HG02623 (cell line): ENCODE measurements around the gene CFDP1.

Experiments
- ATAC-seq: cut with Tn5 transposase; IDR thresholded peaks from one replicate; pipeline ENCODE4 v1.9.1; 2021; ENCODE audit warnings: moderate library complexity; ENCODE audit not compliant: unreplicated experiment

Gene CFDP1

GRCh38 chr16:75415169-75415905 is 18.0 kb downstream of the CFDP1 start:
- ATAC-seq: no peak

DNA sequence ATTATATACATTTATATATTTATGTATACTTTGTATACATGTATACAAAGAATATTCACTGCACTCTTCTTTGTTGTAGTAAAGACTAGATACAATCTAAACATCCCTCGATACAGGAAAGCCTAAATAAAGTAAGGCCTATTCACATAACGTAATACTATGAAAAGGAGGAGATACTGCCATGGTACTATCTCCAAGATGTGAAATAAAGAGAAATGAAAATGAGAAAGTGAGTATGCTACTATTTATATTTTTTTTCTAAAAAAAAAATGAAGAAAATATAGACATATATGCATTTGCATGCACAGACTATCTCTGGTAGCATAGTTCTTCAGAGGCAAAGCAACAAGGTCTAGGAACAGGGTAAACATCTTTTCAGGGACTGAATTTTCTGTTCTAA is 19.4 kb downstream of the CFDP1 start:
- ATAC-seq: no peak

DNA sequence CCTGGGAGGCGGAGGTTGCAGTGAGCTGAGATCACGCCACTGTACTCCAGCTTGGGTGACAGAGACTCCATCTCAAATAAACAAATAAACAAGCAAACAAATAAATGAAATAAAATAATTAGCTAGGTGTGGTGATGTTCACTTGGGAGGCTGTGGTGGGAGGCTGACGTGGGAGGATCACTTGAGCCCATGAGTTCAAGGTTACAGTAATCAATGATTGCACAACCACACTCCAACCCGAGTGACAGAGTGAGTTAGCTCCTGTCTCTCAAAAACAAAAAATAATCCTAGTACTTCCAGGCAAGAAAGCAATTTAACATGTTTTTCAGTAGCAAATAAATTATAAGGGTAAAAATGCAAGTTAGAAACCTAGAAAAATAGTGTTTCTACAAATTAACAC is 26.4 kb downstream of the CFDP1 start:
- ATAC-seq: no peak

- no peak for ATAC-seq
Measured at GRCh38 chr16:75402821-75403475, 30.4 kb downstream of the CFDP1 start.

DNA sequence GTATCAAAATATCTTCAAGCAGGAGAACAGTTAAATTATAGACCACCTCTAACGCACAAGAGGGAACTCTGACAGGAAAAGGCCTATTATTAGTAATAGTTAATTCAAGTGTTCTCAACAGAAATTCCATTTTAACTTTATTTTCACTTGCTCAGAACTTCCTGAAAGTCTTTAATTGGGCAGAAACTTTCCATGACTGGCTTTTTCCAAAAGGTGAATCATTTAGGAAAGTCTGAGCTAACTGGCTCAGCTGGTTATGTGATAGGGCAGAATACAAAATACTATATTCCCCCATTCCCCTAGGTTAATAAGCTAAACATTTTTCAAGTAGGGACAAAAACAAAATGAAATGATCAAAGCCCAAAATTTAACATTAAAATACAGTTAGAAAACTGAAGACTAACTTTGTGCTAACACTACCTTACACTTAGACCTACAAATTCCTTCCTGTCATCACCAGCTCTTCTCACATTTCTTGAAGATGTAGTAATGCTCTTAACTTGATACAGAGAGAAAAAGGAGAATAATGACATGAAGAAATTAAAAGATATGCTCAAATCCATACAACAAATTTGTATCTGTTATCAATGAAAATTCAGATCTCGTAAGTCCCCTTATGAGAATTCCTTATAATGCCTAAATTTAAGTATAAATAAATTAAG is 31.0 kb downstream of the CFDP1 start:
- ATAC-seq: no peak

DNA sequence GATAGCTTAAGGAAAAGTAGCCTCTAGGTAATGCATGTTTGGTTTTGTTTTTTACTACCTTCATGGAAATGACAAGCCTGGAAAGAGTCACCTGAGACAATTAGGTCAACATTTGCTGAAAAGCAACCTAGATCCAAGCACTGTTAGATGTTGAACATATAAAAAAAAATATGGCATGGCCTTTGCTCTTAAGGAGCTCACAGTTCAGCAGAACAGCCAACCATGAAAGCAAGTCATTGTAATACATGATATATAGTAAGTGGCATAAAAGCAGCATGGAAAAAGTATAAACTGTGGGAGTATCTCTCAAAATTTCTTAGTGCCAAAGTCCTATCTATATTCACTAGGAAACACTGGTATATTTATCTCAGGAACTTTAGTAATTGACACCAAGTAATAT is 31.6 kb downstream of the CFDP1 start:
- ATAC-seq: no peak

GRCh38 chr16:75398333-75398732 is 35.0 kb downstream of the CFDP1 start:
- ATAC-seq: no peak

- no peak for ATAC-seq
Measured at GRCh38 chr16:75394941-75395340, 38.4 kb downstream of the CFDP1 start.

DNA sequence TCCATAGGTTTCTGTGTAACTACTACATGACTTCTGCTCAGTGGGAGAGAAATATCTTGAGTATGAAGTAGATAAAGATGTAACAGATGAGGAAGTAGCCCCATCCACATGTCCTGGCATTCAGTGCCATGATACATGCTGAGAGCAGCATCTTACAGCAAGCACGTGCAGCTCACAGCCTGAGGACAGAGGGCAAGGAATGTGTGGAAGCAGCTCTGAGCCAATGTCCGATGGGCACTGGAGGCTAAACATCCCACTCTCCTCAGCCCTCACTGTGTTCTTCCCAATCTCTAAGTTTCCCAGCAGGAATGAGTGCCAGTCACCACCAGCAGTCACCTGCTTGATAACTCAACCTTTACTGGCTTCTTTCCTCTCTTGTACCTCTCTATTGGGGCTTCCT is 40.4 kb downstream of the CFDP1 start:
- ATAC-seq: no peak

DNA sequence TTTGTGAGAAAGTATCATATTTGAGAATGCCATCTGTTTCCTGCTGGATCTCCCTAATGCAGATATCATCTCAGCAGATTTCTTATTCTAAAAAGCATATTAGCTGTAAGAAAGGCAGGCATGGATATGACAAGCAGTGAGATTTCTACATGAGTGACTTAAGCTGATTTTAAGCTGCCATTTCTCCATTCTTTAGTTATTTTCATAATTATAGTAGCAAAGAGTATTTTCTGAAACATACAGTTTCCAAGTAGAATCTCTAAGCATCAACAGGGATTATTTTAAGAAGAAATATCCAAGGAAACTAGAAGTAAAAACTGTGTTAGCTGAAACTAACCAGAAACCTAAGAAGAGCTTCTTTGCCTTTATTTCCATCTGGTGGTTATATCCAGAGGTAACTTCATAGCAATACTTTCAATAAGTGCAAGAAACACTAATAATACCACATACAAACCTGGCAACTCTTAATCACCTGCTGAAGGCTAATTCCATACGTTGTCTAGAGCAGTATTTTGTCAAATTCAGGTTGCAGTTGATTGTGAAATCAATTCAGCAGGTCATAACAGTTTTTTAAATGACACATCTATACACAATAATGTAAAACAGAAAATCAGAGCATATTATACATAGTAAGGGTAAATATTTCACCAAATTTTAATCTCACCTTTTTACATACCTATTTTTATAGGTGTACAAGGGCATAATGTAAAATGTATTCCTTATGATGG is 42.2 kb downstream of the CFDP1 start:
- ATAC-seq: no peak

GRCh38 chr16:75389096-75389690 is 44.1 kb downstream of the CFDP1 start:
- ATAC-seq: no peak

GRCh38 chr16:75387951-75388350 is 45.4 kb downstream of the CFDP1 start:
- ATAC-seq: no peak

- ATAC-seq: no peak
Measured at GRCh38 chr16:75385507-75386152, 47.7 kb downstream of the CFDP1 start.

GRCh38 chr16:75383141-75383540 is 50.2 kb downstream of the CFDP1 start:
- ATAC-seq: no peak

GRCh38 chr16:75382611-75383010 is 50.7 kb downstream of the CFDP1 start:
- no peak for ATAC-seq

DNA sequence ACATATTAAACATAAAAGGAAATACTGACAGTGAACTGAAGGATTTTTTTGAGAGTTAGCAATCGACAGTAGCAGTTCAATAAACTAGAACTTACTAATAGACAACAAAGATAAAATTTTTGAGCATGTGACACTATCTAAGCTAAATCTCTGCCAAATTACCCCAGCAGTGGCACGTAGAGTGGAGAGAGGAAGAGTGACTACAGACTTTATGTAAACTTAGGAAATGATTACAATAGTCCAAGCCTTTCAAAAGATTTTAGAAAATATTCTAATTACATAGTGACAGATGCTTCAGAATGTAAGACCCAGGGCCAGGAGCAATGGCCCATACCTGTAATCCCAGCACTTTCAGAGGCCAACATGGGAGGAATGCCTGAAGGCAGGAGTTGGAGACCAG is 52.4 kb downstream of the CFDP1 start:
- ATAC-seq: no peak

DNA sequence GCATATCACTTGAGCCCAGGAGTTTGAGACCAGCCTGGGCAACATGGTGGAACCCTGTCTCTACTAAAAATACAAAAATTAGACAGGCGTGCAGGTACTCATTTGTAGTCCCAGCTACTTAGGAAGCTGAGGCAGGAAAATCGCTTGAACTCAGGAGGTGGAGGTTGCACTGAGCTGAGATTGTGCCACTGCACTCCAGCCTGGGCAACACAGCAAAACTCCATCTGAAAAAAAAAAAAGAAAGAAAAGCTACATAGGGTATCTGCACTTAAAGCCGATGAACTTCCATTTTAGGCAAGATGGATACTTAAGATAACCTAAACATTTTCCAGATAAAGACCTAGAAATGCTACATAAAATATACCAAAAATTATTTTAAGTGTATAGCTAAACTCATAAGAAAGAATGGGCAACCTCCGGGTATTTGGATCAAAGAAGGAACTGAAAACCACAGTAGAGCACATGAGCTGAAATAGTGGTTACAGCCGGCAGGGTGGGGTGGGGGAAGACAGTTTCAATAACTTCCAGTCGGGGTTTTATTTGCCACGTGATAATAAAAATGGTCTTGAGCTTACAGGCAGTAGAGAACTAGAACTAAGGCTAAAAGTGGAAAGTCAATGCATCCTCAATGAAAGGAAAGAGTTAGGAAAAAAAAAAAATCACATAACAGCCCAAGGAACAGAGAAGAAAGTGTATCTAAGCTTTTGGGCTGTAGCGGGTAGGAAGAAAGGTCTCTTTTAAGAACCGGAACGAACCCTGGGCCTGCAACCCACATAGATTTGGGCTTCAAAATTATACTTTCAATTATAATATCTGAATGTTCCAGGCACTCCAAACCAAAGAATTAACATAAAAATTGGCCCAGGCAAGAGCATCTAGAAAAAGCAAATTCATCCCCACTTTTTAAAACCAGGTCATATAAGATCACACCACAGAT is 53.1 kb downstream of the CFDP1 start:
- ATAC-seq: peak; percentile 78

GRCh38 chr16:75379339-75379738 is 54.0 kb downstream of the CFDP1 start:
- peak; percentile 56 for ATAC-seq

DNA sequence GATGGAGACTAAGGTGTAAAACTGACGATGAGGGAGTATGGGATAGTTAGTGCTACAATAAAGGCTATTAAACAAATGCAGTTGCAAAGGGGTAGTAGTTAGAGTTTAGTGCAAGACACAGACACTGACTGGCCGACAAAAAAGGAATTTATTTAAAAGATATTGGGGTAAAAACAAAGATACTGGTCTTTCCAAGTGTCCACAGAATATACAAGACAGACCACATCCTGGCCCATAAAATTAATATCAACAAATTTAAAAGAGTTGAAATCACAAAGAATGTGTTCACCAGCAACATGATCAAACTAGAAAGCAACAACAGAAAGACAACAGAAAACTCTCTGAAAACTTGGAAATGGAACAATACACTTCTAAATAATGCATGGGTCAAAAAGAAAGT is 54.7 kb downstream of the CFDP1 start:
- no peak for ATAC-seq
